WTC11 (cell line): Measurements from ENCODE around the gene UNC5A. TPM values are rescaled to one million over a fixed set of nuclear protein-coding genes. Genes with fewer than 3 reads are reported as not detected.

Experiments
- ATAC-seq: fragments of 200-7000 bp; cut with Tn5 transposase; 2 replicates; pipeline ENCODE4 v1.10.0; 2021; ENCODE audit warnings: mild to moderate bottlenecking, moderate library complexity
- CTCF ChIA-PET: fragments of 300-600 bp; sonication (Branson Sonifier 250); formaldehyde crosslinking; loops from one replicate; lab custom pipeline; 2021; ENCODE audit warnings: antibody characterized with exemption; lab: Charles Lee
- POLR2A ChIA-PET: fragments of 350-600 bp; sonication (Branson Sonifier 250); formaldehyde crosslinking; loops from one replicate; lab custom pipeline; 2021; ENCODE audit warnings: antibody characterized with exemption; lab: Charles Lee
- DNase-seq: peaks from one replicate; pipeline ENCODE4 v3.0.0; 2021; ENCODE audit warnings: low spot score
- H3K27ac Mint-ChIP-seq: 2 replicates; pipeline ENCODE4 v1.8.0; 2021; ENCODE audit warnings: mixed read lengths
- H3K27me3 Mint-ChIP-seq: 2 replicates; pipeline ENCODE4 v1.8.0; 2021; ENCODE audit warnings: low read depth, mild to moderate bottlenecking, moderate library complexity, mixed read lengths
- H3K36me3 Mint-ChIP-seq: 2 replicates; pipeline ENCODE4 v1.8.0; 2021; ENCODE audit warnings: mixed read lengths
- H3K4me1 Mint-ChIP-seq: 2 replicates; pipeline ENCODE4 v1.8.0; 2022; ENCODE audit warnings: mixed read lengths
- H3K4me3 Mint-ChIP-seq: 2 replicates; pipeline ENCODE4 v1.8.0; 2021; ENCODE audit warnings: mild to moderate bottlenecking, moderate library complexity, mixed read lengths
- H3K9me3 Mint-ChIP-seq: 2 replicates; pipeline ENCODE4 v1.8.0; 2021; ENCODE audit warnings: mixed read lengths
- CTCF ChIP-seq: fragments of 200-600 bp; IDR thresholded peaks from 2 replicates; pipeline ENCODE4 v1.8.0; 2022; ENCODE audit warnings: antibody characterized with exemption
- ETV6 ChIP-seq: sonication (generic); formaldehyde crosslinking; IDR thresholded peaks from 2 replicates; pipeline ENCODE4 v1.8.1; 2022; ENCODE audit warnings: mild to moderate bottlenecking, missing genetic modification reagents
- GABPB1 ChIP-seq: sonication (generic); formaldehyde crosslinking; IDR thresholded peaks from 2 replicates; pipeline ENCODE4 v1.8.1; 2023; ENCODE audit warnings: mild to moderate bottlenecking, missing genetic modification reagents
- MLX ChIP-seq: sonication (generic); formaldehyde crosslinking; IDR thresholded peaks from 2 replicates; pipeline ENCODE4 v1.8.1; 2023; ENCODE audit warnings: mild to moderate bottlenecking, missing genetic modification reagents, moderate library complexity
- NFE2L1 ChIP-seq: sonication (generic); formaldehyde crosslinking; IDR thresholded peaks from 2 replicates; pipeline ENCODE4 v1.8.1; 2023; ENCODE audit warnings: missing genetic modification reagents
- NFYB ChIP-seq: sonication (generic); formaldehyde crosslinking; conservative IDR thresholded peaks from 2 replicates; pipeline ENCODE4 v1.8.0; 2022; ENCODE audit warnings: low read depth, missing genetic modification reagents
- STAT6 ChIP-seq: sonication (generic); formaldehyde crosslinking; conservative IDR thresholded peaks from 2 replicates; pipeline ENCODE4 v1.8.1; 2023; ENCODE audit warnings: mild to moderate bottlenecking, low read depth, missing genetic modification reagents, moderate library complexity
- TEAD4 ChIP-seq: sonication (generic); formaldehyde crosslinking; IDR thresholded peaks from 2 replicates; pipeline ENCODE4 v1.8.0; 2022; ENCODE audit warnings: mild to moderate bottlenecking, missing genetic modification reagents
- USF2 ChIP-seq: sonication (generic); formaldehyde crosslinking; IDR thresholded peaks from 2 replicates; pipeline ENCODE4 v1.8.1; 2023; ENCODE audit warnings: mild to moderate bottlenecking, missing genetic modification reagents, moderate library complexity
- ZBTB43 ChIP-seq: sonication (generic); formaldehyde crosslinking; IDR thresholded peaks from 2 replicates; pipeline ENCODE4 v1.8.1; 2023; ENCODE audit warnings: mild to moderate bottlenecking, missing genetic modification reagents
- ZNF263 ChIP-seq: sonication (generic); formaldehyde crosslinking; IDR thresholded peaks from 2 replicates; pipeline ENCODE4 v1.8.1; 2022; ENCODE audit warnings: low read depth, mild to moderate bottlenecking, moderate library complexity, missing genetic modification reagents
- ZNF281 ChIP-seq: sonication (generic); formaldehyde crosslinking; IDR thresholded peaks from 2 replicates; pipeline ENCODE4 v1.8.0; 2023; ENCODE audit warnings: mild to moderate bottlenecking, missing genetic modification reagents
- ZNF317 ChIP-seq: sonication (generic); formaldehyde crosslinking; IDR thresholded peaks from 2 replicates; pipeline ENCODE4 v1.8.1; 2023; ENCODE audit warnings: low read depth, mild to moderate bottlenecking, moderate library complexity, missing genetic modification reagents, borderline replicate concordance
- ZNF423 ChIP-seq: fragments of 250-450 bp; sonication (Bioruptor Pico); IDR thresholded peaks from 2 replicates; pipeline ENCODE4 v2.1.2; 2022; ENCODE audit warnings: mild to moderate bottlenecking, moderate library complexity
- total RNA-seq: library from RNA; stranded (reverse); gene quantifications from 3 replicates; pipeline ENCODE4 v1.2.3, GENCODE V29; 2021

Gene UNC5A
- total RNA-seq, 1 experiment from 2014 or later: 10.2 TPM

GRCh38 chr5:176886336-176887251 lies 76.2 kb downstream of the UNC5A start (continued):
- TF ChIP-seq CTCF: no peak
- no peak for TF ChIP-seq ZBTB43
- no peak for TF ChIP-seq ZNF263 (CRISPR knock-in tag)
- no peak for TF ChIP-seq NFYB (CRISPR knock-in tag)
- TF ChIP-seq, all 79 proteins: peak for 0

GRCh38 chr5:176887252-176887849 lies 77.0 kb downstream of the UNC5A start:
- no peak overlapping the region for H3K27ac Mint-ChIP-seq
- TF ChIP-seq TEAD4 (CRISPR knock-in tag): no peak
- no peak for TF ChIP-seq ZNF281 (CRISPR knock-in tag)
- no peak for TF ChIP-seq GABPB1
- no peak for TF ChIP-seq ETV6 (CRISPR knock-in tag)
- no peak for TF ChIP-seq ZNF423 (CRISPR knock-in tag)
- no peak for TF ChIP-seq MLX (CRISPR knock-in tag)
- no peak for TF ChIP-seq STAT6 (CRISPR knock-in tag)
- no peak for TF ChIP-seq NFE2L1 (CRISPR knock-in tag)
- no peak for TF ChIP-seq ZNF317
- TF ChIP-seq USF2 (CRISPR knock-in tag): no peak
- POLR2A ChIA-PET: no interaction called here
- no peaks in the 10 kb centered on the region for H3K36me3 Mint-ChIP-seq
- peak; percentile 74 for ATAC-seq
- H3K9me3 Mint-ChIP-seq: no peaks in the 10 kb centered on the region
- no peaks in the 10 kb centered on the region for H3K4me1 Mint-ChIP-seq
- peak; percentile 34 for DNase-seq
- no peaks in the 10 kb centered on the region; the same call in 1 of the 2 replicates for H3K27me3 Mint-ChIP-seq
- CTCF ChIA-PET: interaction anchor here (1.8 kb wide), 1 partner anchor 227 kb away, joined by 8 read pairs; no protein-coding TSS in a partner anchor
- no peak overlapping the region for H3K4me3 Mint-ChIP-seq
